Hepatocyte (in vitro differentiated cells): Measurements from ENCODE around the gene SH3PXD2A.

Source experiments
- EZH2 ChIP-seq: fragments of 200-600 bp; sonication (generic); IDR thresholded peaks from 2 replicates; pipeline ENCODE4 v1.6.1; 2016; ENCODE audit warnings: antibody characterized with exemption, mild to moderate bottlenecking, borderline replicate concordance
- EZH2phosphoT487 ChIP-seq: fragments of 200-600 bp; sonication (generic); IDR thresholded peaks from one replicate; pipeline ENCODE4 v1.6.1; 2018; ENCODE audit warnings: antibody characterized with exemption, mild to moderate bottlenecking, low read depth, moderate library complexity; ENCODE audit not compliant: unreplicated experiment, severe bottlenecking
- TF ChIP-seq, protein P1 (sequence below): fragments of 200-600 bp; sonication (generic); IDR thresholded peaks from 2 replicates; pipeline ENCODE4 v1.5.1; 2016; ENCODE audit warnings: antibody characterized with exemption, mild to moderate bottlenecking; ENCODE audit not compliant: poor library complexity

DNA sequence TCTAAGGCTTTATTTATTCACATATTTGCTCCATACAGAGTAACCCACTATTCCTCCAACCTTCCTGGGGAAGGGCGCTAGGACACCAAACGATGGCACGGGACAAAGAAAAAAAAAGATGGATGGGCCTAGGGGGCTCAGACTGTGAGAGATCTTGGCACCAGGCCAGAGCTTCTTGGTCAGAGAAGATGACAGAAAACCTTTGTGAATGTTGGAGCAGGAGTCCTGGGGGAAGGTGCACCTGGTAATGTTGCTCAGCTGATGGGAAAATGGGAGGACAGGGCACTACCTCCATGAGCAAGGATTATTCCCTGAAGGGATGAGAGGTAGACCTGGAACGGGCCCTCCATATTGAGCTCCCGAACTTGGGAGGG, 1.4 kb upstream of the SH3PXD2A start:
- no peak for TF ChIP-seq EZH2phosphoT487
- TF ChIP-seq, protein P1, sequence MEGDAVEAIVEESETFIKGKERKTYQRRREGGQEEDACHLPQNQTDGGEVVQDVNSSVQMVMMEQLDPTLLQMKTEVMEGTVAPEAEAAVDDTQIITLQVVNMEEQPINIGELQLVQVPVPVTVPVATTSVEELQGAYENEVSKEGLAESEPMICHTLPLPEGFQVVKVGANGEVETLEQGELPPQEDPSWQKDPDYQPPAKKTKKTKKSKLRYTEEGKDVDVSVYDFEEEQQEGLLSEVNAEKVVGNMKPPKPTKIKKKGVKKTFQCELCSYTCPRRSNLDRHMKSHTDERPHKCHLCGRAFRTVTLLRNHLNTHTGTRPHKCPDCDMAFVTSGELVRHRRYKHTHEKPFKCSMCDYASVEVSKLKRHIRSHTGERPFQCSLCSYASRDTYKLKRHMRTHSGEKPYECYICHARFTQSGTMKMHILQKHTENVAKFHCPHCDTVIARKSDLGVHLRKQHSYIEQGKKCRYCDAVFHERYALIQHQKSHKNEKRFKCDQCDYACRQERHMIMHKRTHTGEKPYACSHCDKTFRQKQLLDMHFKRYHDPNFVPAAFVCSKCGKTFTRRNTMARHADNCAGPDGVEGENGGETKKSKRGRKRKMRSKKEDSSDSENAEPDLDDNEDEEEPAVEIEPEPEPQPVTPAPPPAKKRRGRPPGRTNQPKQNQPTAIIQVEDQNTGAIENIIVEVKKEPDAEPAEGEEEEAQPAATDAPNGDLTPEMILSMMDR = no peak
- TF ChIP-seq EZH2 = no peak
